Neuronal stem cell (in vitro differentiated cells): Measurements from ENCODE around the gene ZNF398.

Experiments used
- DNase-seq: peaks from one replicate; pipeline ENCODE4 v3.0.0-alpha.2; 2013; ENCODE audit warnings: low spot score
- H2AFZ ChIP-seq: one replicate; pipeline ENCODE4 v1.6.1; 2013; ENCODE audit warnings: mild to moderate bottlenecking, low read length, inconsistent platforms
- H2AK5ac ChIP-seq: 2 replicates; pipeline ENCODE4 v1.6.1; 2013; ENCODE audit warnings: low read depth, mild to moderate bottlenecking, inconsistent platforms, low read length, moderate library complexity, mixed read lengths
- H2BK120ac ChIP-seq: 2 replicates; pipeline ENCODE4 v1.6.1; 2013; ENCODE audit warnings: low read depth, mild to moderate bottlenecking, inconsistent platforms, low read length, moderate library complexity, mixed read lengths
- H2BK12ac ChIP-seq: one replicate; pipeline ENCODE4 v1.6.1; 2013; ENCODE audit warnings: low read length, inconsistent platforms
- H2BK15ac ChIP-seq: 2 replicates; pipeline ENCODE4 v1.6.1; 2013; ENCODE audit warnings: mild to moderate bottlenecking, low read length, inconsistent platforms, mixed read lengths
- H2BK5ac ChIP-seq: one replicate; pipeline ENCODE4 v1.6.1; 2013; ENCODE audit warnings: inconsistent platforms, mild to moderate bottlenecking, low read length, moderate library complexity
- H3K14ac ChIP-seq: one replicate; pipeline ENCODE4 v1.6.1; 2013; ENCODE audit warnings: low read length, inconsistent platforms
- H3K18ac ChIP-seq: 2 replicates; pipeline ENCODE4 v1.6.1; 2013; ENCODE audit warnings: low read length, inconsistent platforms
- H3K23ac ChIP-seq: 2 replicates; pipeline ENCODE4 v1.6.1; 2013; ENCODE audit warnings: low read depth, mild to moderate bottlenecking, mixed read lengths, low read length, inconsistent platforms; ENCODE audit not compliant: poor library complexity
- H3K27ac ChIP-seq: replicated peaks from 3 replicates; pipeline ENCODE4 v1.5.1; 2013; ENCODE audit warnings: low read length, inconsistent platforms
- H3K27me3 ChIP-seq, 3 experiments: 2 replicates each; pipeline ENCODE4 v1.6.1; 2013; ENCODE audit warnings: low read length in 3 of 3, mild to moderate bottlenecking in 2 of 3, inconsistent platforms in 1 of 3, low read depth in 1 of 3, mixed read lengths in 1 of 3, moderate library complexity in 1 of 3; ENCODE audit not compliant: control insufficient read depth in 3 of 3, insufficient read depth in 3 of 3
- H3K36me3 ChIP-seq, 2 donors: replicated peaks in 1 of 2; 2 replicates each; pipeline ENCODE4 v1.6.1; 2013; ENCODE audit warnings: low read length in 2 of 2; ENCODE audit not compliant: control insufficient read depth in 2 of 2, insufficient read depth in 2 of 2
- H3K4ac ChIP-seq: 2 replicates; pipeline ENCODE4 v1.6.1; 2013; ENCODE audit warnings: inconsistent platforms, mild to moderate bottlenecking, low read length, moderate library complexity
- H3K4me1 ChIP-seq, 2 donors: 1 replicate in 1 of 2; 2 replicates in 1 of 2; pipeline ENCODE4 v1.6.1; 2013; ENCODE audit warnings: low read length in 2 of 2, low read depth in 1 of 2; ENCODE audit not compliant: control insufficient read depth in 2 of 2, insufficient read depth in 1 of 2
- H3K4me2 ChIP-seq: one replicate; pipeline ENCODE4 v1.6.1; 2013; ENCODE audit warnings: mild to moderate bottlenecking, low read length, inconsistent platforms; ENCODE audit not compliant: insufficient read depth, poor library complexity, severe bottlenecking
- H3K4me3 ChIP-seq, 2 donors: 2 replicates each; pipeline ENCODE4 v1.5.1; 2013; ENCODE audit warnings: low read length in 2 of 2, mild to moderate bottlenecking in 2 of 2, inconsistent platforms in 1 of 2, moderate library complexity in 1 of 2
- H3K79me1 ChIP-seq: one replicate; pipeline ENCODE4 v1.6.1; 2013; ENCODE audit warnings: low read depth, mild to moderate bottlenecking, inconsistent platforms, low read length, moderate library complexity
- H3K9ac ChIP-seq: one replicate; pipeline ENCODE4 v1.6.1; 2013; ENCODE audit warnings: mild to moderate bottlenecking, low read depth, low read length, inconsistent platforms; ENCODE audit not compliant: poor library complexity
- H3K9me3 ChIP-seq, 2 donors: replicated peaks in 1 of 2; 2 replicates each; pipeline versions ENCODE3 to v1.6.1; 2013; ENCODE audit warnings: low read length in 2 of 2, mild to moderate bottlenecking in 2 of 2, inconsistent platforms in 1 of 2, low read depth in 1 of 2, mixed read lengths in 1 of 2, moderate library complexity in 1 of 2; ENCODE audit not compliant: control insufficient read depth in 2 of 2, insufficient read depth in 1 of 2
- H4K8ac ChIP-seq: one replicate; pipeline ENCODE4 v1.6.1; 2013; ENCODE audit warnings: low read depth, mild to moderate bottlenecking, inconsistent platforms, low read length, moderate library complexity
- H4K91ac ChIP-seq: one replicate; pipeline ENCODE4 v1.6.1; 2013; ENCODE audit warnings: low read length, low read depth, mild to moderate bottlenecking, inconsistent platforms; ENCODE audit not compliant: poor library complexity
- WGBS, 2 donors: extraction: QIAGEN DNeasy Blood & Tissue Kit; methylation state at CpG; one replicate each; pipeline ENCODE4 v1.1.7; 2013; ENCODE audit warnings: missing lambda C conversion rate in 2 of 2, mixed read lengths in 1 of 2; ENCODE audit not compliant: insufficient read length in 2 of 2, insufficient replicate concordance in 1 of 2; ENCODE audit errors: extremely low coverage in 2 of 2; 5-methylcytosine and 5-hydroxymethylcytosine counted together

The ZNF398 gene

GRCh38 chr7:149172534-149172920, 25.3 kb downstream of the ZNF398 start:
- Histone ChIP-seq H2BK120ac (no peak overlapping the region), H2BK12ac (no peak overlapping the region), H2AFZ (no peak overlapping the region), H3K4me1 (no peaks in the 10 kb centered on the region), H2BK5ac (no peak overlapping the region), H3K79me1 (peaks cover 2% of the 10 kb centered on the region), H4K91ac (no peak overlapping the region), H2AK5ac (no peak overlapping the region), H3K9ac (no peak overlapping the region), H3K23ac (no peak overlapping the region), H3K14ac (no peak overlapping the region), H3K4me2 (no peak overlapping the region), H2BK15ac (no peak overlapping the region), H4K8ac (no peak overlapping the region), H3K36me3 (peaks cover 20 to 84% of the 10 kb centered on the region in 2 donors), H3K4ac (no peak overlapping the region), H3K18ac (no peak overlapping the region), H3K27me3 (no peaks in the 10 kb centered on the region), H3K4me3 (no peak overlapping the region), H3K27ac (no peak overlapping the region), H3K9me3 (no peaks in the 10 kb centered on the region)
- DNase-seq = no peak
- no CpG with 5 or more reads among the region's 1 CpG for WGBS, 2 donors

- Histone ChIP-seq H3K23ac (no peak overlapping the region), H2AK5ac (no peak overlapping the region), H3K9me3 (no peaks in the 10 kb centered on the region), H2BK15ac (no peak overlapping the region), H3K27me3 (no peaks in the 10 kb centered on the region), H3K36me3 (peaks cover 27 to 83% of the 10 kb centered on the region in 2 donors), H2BK12ac (no peak overlapping the region), H3K4me2 (no peak overlapping the region), H2AFZ (no peak overlapping the region), H2BK5ac (no peak overlapping the region), H3K4me1 (no peaks in the 10 kb centered on the region), H3K4ac (no peak overlapping the region), H2BK120ac (no peak overlapping the region), H4K91ac (no peak overlapping the region), H3K9ac (no peak overlapping the region), H3K27ac (no peak overlapping the region), H4K8ac (no peak overlapping the region), H3K79me1 (peaks cover 2% of the 10 kb centered on the region), H3K14ac (no peak overlapping the region), H3K18ac (no peak overlapping the region), H3K4me3 (no peak overlapping the region)
- WGBS, 2 donors = no CpG with 5 or more reads among the region's 2 CpGs
- DNase-seq = no peak
Measured at GRCh38 chr7:149175150-149175549, 27.9 kb downstream of the ZNF398 start.

GRCh38 chr7:149179241-149179640, 32.0 kb downstream of the ZNF398 start:
- Histone ChIP-seq H4K91ac (no peak overlapping the region), H3K18ac (no peak overlapping the region), H3K14ac (no peak overlapping the region), H3K4me3 (no peak overlapping the region), H2BK12ac (no peak overlapping the region), H3K4me1 (no peaks in the 10 kb centered on the region), H3K23ac (peak overlapping the region; percentile 8), H2BK15ac (no peak overlapping the region), H3K36me3 (peaks cover 29 to 82% of the 10 kb centered on the region in 2 donors), H3K4ac (no peak overlapping the region), H3K79me1 (peaks cover 2% of the 10 kb centered on the region), H3K9ac (no peak overlapping the region), H2AK5ac (no peak overlapping the region), H2BK5ac (no peak overlapping the region), H3K9me3 (no peaks in the 10 kb centered on the region), H3K27me3 (no peaks in the 10 kb centered on the region), H2BK120ac (no peak overlapping the region), H3K27ac (no peak overlapping the region), H3K4me2 (no peak overlapping the region), H4K8ac (no peak overlapping the region), H2AFZ (no peak overlapping the region)
- DNase-seq = no peak
- no CpG with 5 or more reads among the region's 19 CpGs for WGBS, 2 donors

- Histone ChIP-seq H3K4me1 (no peaks in the 10 kb centered on the region), H2BK15ac (no peak overlapping the region), H2BK120ac (no peak overlapping the region), H3K36me3 (peaks cover 29 to 68% of the 10 kb centered on the region in 2 donors), H3K4ac (no peak overlapping the region), H3K18ac (no peak overlapping the region), H2AFZ (no peak overlapping the region), H4K91ac (no peak overlapping the region), H2BK12ac (no peak overlapping the region), H3K27me3 (no peaks in the 10 kb centered on the region), H3K9me3 (no peaks in the 10 kb centered on the region), H2AK5ac (no peak overlapping the region), H3K79me1 (no peaks in the 10 kb centered on the region), H4K8ac (no peak overlapping the region), H3K4me3 (no peak overlapping the region), H3K27ac (no peak overlapping the region), H2BK5ac (no peak overlapping the region), H3K23ac (no peak overlapping the region), H3K9ac (no peak overlapping the region), H3K4me2 (no peak overlapping the region), H3K14ac (no peak overlapping the region)
- DNase-seq = no peak
Measured at GRCh38 chr7:149180722-149181449, 33.6 kb downstream of the ZNF398 start.
